HG02623 (cell line): ENCODE data around the gene CDO1.
A peak's percentile ranks its signal among the peaks of the same experiment; 100 is the strongest.
"Not testable (repeated sequence)": the region's sequence is repeated elsewhere in the genome, so short reads cannot be mapped to it uniquely, and the experiment has no call there.

ENCODE experiments used
- ATAC-seq: cut with Tn5 transposase; IDR thresholded peaks from one replicate; pipeline ENCODE4 v1.9.1; 2021; ENCODE audit warnings: moderate library complexity; ENCODE audit not compliant: unreplicated experiment

The CDO1 gene

DNA sequence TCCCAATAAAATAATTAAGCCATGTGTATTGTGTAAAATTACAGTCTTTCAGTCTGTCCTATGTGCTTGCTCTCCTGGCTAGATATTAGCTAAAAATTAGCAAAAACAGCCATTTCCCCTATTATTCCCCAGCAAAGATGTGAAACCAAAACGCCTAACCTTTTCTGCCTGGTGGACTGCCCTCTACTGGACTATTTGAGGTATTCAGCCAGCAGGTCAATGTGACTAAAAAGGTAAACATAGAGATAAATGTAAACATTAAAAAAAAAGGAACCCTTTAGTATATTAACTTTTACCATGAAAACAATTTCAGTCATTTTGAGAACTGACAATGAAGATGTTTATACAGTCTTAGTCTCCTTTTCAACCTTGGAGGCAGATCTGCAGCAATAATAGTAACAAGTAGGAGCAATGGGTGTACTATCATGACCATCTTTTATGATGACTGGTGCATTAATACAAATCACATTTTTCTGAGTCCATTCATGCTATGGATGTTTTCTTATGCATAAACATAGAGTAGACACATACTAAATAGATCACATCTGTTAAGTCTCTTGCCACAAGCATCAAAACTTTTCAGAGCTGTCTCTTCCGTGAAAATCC lies 14.8 kb upstream of the CDO1 start:
- peak; percentile 69 for ATAC-seq

DNA sequence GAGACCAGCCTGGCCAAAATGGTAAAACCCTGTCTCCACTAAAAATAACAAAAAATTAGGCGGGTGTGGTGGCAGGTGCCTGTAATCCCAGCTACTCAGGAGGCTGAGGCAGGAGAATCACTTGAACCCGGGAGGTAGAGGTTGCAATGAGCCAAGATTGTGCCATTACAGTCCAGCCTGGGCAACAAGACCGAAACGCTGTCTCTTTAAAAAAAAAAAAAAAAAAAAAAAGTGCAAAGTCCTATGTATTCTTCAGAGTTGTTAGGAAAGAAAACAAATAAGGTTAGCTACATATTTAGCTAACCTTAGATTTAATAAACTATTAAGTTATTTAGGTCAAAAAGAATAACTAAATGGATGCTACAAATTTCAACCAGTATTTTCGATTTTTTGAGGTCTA lies 13.5 kb upstream of the CDO1 start:
- ATAC-seq: no peak

DNA sequence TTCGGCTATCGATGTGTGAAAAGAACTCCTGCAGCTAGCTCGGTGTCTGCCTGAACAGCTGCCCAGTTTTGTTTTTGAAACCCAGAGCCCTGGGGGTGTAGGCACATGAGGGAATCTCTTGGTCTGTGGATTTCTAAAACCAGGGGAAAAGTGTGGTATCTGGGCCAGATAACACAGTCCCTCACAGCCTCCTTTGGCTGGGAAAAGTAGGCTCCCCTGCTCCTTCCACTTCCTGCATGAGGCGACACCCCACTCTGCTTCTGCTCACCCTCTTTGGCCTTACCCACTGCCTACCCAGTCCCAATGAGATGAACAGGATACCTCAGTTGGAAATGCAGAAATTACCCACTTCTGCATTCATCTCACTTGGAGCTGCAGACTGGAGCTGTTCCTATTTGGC lies 9.5 kb upstream of the CDO1 start:
- ATAC-seq: no peak

GRCh38 chr5:115824983-115825382 lies 8.5 kb upstream of the CDO1 start:
- not testable (repeated sequence) for ATAC-seq

DNA sequence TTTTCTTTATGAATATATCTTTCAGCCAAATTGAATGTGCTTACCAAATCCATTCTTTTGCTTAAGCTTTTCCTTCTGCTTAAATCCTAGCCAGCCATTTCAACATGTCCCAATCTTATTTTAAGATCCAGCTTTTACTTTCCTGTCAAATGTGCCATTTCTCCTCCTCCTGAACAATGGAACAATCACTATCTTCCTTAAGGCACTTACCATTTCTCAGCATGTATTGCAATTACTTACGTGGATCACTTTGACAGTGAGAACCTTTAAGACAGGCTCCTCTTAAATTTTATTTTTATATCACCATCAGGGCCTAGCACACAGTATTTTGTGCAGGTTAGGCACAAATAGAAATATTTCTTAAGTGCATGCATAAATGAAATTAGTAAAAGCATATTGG lies 4.4 kb upstream of the CDO1 start:
- no peak for ATAC-seq

GRCh38 chr5:115818821-115819220 lies 2.4 kb upstream of the CDO1 start:
- no peak for ATAC-seq

GRCh38 chr5:115817386-115817785 lies 927 bp upstream of the CDO1 start:
- ATAC-seq: no peak

GRCh38 chr5:115815693-115816225 lies 700 bp downstream of the CDO1 start:
- no peak for ATAC-seq

- ATAC-seq: no peak
Measured at GRCh38 chr5:115815006-115815692, 1.3 kb downstream of the CDO1 start.

DNA sequence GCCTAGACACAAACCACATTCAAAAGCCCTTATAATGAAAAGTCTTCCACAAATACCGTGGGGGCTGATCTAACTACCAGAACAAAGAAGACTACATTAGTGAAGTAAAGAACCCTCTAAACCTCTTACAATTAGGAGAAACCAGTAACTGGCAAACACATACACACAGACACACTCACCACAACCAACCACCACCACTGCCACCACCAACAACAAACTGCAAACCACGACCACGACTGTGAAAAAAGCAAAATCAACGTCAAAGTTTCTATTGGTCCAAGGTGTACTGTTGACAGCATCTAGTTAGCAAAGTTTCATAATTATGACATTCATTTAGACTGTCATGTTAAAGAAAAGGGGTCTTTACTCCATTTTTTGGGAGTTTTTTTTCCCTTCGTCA lies 2.7 kb downstream of the CDO1 start:
- no peak for ATAC-seq

DNA sequence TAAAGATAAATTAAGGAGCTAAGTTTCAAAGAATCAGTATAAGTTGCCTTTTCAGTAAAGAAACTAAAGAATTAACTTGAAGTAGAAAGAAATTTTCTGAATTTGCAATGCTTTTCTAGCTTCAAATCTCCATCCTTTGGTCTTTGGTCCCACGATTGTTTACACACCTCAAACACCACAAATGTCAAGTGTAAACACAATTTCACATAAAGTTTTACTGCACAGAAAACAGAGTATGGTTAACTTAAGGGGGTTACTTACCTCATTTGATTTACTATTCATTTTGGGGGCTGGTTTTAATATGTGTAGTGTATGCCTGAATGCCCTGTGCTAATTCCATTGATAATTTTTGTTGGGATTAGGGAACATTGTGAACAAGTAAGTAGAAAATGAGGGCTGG lies 4.1 kb downstream of the CDO1 start:
- ATAC-seq: no peak

DNA sequence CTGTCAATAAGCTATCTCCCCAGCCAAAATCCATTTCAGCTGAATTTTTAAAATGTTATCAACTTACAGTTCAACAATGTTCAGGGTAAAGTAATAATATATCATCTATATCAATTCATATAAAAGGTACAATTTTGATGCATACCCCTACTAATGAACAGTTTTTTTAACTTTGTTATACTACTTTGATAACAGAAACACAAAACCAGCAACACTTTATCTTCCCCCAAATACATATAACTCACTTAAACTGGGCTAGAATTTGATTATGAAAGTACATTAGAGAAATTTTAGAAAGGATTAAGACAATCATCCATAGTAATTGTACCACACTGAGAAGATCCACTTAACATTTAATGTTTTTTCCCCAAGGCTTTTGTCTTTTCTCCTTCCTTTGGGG lies 5.1 kb downstream of the CDO1 start:
- ATAC-seq: no peak

DNA sequence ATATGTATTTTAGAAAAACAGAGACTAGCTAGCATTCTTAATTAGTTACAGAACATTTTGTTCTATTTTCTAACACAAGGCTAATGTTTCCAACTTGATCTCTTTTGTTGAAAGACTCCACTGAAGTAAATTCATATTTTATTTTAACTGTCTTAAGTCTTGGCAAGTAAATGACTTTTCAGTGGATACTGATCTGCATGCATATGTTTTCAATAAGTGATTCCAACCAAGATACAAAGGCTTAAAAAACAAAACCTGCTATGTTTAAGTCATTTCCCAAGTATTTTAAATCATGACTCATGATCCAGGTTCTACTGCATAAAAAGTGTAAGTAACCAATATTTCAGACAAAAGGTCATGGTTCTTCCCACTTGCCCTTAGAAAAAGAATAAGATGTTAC lies 5.7 kb downstream of the CDO1 start:
- ATAC-seq: no peak

- no peak for ATAC-seq
Measured at GRCh38 chr5:115809946-115810345, 6.5 kb downstream of the CDO1 start.

DNA sequence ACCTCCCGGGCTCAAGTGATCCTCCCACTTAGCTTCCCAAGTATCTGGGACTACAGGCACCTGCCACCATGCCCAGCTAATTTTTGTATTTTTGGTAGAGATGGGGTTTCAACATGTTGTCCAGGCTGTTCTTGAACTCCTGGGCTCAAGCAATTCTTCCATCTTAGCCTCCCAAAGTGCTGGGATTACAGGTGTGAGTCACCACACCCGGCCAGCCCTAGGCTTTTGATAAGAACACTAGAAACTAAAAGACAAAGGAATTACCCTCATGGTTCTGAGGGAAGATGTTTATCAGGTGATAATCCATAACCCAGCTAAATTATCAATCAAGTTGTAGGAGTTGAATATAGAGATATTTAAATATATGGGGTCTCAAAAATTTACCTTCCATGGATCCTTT lies 8.4 kb downstream of the CDO1 start:
- ATAC-seq: not testable (repeated sequence)

DNA sequence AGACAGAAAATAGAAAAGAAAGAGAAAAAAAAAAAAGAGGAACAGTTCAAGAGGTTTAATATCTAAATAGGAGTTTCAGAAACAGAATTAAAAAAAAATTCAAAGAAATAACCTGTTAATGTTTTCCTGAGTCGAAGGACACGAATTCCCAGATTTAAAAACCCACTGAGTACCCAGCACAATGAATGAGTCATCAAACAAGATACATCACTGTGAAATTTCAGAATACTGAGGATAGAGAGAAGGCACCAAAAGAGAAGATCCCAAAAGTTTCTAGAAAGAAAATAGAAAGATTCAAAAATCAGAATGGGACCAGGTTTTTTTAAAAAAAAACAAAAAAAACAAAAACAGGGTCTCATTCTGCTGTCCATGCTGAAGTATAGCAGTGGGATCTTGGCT lies 8.8 kb downstream of the CDO1 start:
- ATAC-seq: no peak

DNA sequence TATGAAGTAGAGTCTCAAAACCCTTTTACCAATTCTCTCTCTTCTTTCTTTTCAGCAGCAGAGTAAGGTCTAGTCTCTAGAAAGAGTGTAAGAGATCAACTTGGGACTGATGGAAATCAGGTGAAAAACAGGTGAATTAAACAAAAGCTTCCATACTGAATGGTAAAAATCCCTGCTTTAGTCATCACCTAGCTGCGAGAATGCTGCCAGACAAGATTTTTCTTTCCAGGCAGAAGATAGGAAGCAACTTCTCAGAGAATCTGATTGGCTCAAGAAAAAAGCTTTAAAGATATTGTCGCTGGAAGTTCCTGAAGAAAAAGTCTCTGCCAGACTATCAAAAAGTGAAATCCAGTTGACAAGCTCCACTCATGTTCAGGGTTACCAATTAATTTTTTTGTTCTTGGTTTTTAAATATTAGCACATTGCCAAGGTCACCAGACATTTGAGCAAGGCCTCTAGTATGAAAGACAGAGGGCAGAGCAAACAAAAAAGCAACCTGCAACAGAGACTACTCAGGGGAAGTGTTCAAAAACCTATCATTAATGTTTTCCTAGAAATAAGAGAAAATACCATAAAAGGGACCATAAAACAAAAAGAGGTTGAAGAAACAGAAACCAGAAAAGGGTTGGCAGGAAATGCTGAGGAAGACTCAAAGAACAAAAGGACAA lies 9.3 kb downstream of the CDO1 start:
- ATAC-seq: no peak

- ATAC-seq: no peak
Measured at GRCh38 chr5:115801984-115802383, 14.5 kb downstream of the CDO1 start.

- ATAC-seq: no peak
Measured at GRCh38 chr5:115801152-115801551, 15.3 kb downstream of the CDO1 start.

GRCh38 chr5:115800108-115800507 lies 16.4 kb downstream of the CDO1 start:
- ATAC-seq: no peak

- ATAC-seq: no peak
Measured at GRCh38 chr5:115798252-115798651, 18.2 kb downstream of the CDO1 start.

DNA sequence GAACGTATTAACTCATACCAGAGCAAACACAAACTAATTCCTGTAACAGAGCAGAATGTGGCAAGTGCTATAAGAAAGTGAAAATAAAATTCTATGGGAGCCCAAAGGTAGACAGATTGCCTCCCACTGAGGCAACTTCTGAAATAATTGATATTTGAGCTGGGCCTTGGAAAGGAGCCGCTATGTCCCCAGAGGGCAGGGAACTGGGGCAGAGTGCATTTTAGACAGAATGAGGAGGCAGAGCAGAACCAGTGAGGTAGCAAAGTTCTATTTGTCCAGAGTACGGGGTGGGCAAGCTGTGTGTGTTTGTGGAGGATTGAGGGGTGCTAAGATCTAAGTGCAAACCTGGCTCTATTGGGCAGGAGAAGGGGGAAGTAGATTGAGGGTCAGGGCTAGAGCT lies 19.8 kb downstream of the CDO1 start:
- ATAC-seq: no peak
